HS-27A (cell line): Measurements from ENCODE around the gene CWC15.
"Not testable (repeated sequence)": the region's sequence is repeated elsewhere in the genome, so short reads cannot be mapped to it uniquely, and the experiment has no call there.

Experiments used
- DNase-seq: peaks from one replicate; pipeline ENCODE4 v3.0.0-alpha.2; 2012; ENCODE audit warnings: low read depth, missing footprints

Gene CWC15

GRCh38 chr11:94913718-94914394 lies 59.5 kb downstream of the CWC15 start:
- not testable (repeated sequence) for DNase-seq

GRCh38 chr11:94912806-94913205 lies 60.5 kb downstream of the CWC15 start:
- no peak for DNase-seq
